ENCODE measurements around the gene GALNT10.

GALNT10 gene

DNA sequence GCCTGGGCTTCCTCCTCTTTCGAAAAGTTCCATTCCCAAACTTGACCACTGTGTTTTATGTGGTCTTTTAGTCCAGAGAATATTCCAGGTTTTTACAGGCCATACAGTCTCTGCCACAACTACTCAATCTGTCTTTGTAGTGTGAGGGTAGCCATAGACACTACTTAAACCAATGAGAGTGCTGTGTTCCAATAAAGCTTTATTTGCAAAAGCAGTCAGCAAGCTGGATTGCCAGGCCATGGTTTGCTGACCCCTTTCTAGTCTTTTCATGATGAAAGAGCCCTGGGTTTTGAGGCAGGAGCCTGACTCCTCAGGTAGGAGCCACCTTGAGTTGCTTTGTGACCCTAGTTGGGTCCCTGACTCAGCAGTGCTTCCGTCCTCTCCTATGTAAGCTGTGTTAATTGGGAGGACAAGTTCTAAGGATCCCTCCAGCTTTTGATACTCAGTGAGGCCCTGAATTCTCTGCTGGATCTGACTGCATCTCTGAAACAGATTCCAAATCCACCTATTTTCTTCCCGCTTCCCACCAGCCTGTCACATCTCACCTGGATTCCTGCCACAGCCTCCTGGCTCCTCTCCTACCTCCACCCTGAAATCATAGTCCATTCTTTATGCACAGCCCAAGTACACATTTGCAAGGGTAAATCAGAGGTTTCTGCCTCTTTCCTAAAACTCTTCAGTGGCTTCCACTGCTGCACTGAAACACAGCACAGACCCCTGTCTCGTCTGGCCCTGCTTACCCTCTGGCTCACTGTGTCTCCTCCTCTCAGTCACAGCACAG is 13.5 kb downstream of the GALNT10 start:
- DNase-seq = no peak

DNA sequence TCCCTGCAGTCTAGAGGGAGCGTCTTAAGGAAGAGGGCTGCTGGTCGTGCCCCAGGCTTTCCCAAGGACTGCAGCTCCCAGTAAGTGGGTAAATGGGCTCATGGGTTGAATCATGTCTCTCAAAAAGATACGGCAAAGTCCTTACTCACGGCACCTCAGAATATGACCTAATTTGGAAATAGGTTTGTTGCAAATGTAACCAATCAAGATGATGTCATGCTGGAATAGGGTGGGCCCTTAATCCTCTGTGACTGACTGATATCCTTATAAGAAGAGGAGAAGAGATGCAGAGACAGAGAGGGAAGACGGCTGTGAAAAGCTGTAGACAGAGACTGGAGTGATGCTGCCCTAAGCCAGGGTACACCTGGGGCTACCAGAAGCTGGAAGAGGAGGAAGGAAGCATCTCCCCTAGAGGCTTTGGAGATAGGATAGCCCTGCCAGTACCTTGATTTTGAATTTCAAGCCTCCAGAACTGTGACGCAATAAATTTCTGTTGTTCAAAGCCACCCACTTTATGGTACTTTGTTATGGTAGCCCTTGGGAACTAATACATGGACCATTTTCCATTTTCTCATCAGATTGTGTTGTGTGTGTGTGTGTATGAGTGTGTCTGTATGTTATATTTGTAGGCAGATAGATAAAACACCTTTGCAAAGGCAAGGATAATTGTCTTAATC is 15.0 kb downstream of the GALNT10 start:
- no peak for DNase-seq

DNA sequence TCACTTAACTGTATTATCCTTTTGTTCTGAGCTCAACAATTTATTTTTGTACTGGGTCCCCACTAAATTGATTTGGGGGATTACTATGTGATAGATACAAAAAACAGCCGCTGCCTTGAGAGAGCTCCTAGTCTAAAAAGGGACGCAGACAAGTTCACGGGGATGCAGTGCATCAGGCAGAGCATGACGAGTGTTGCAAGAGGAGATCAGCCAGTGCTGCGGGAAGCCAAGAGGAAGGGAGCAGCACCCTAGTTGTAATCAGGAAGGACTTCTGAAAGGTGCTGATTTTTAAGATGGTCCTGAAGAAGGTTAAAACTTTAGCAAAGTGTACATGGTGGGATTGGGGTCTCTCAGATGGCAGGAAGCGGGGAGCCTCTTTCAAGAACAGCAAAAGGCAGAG is 15.8 kb downstream of the GALNT10 start:
- no peak for DNase-seq

DNA sequence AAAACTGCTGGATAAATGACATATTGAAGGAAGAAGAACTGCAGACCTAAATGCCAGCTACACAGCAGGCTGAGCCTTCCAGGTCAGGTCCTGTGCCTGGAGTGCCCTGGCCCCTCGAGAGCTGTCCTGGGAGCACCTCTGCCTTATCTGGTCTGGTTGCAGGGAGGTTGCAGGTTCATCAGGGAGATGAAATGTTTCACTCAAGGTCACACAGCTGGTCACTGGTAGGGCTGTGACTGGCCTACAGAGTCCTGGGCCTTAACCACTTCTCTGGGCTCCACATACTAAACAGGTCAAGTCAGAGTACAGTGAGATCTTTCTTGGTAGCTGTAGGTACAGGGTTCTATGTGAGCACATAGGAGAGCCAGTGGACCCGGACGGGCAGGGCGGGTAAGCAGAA is 16.7 kb downstream of the GALNT10 start:
- DNase-seq = no peak

DNA sequence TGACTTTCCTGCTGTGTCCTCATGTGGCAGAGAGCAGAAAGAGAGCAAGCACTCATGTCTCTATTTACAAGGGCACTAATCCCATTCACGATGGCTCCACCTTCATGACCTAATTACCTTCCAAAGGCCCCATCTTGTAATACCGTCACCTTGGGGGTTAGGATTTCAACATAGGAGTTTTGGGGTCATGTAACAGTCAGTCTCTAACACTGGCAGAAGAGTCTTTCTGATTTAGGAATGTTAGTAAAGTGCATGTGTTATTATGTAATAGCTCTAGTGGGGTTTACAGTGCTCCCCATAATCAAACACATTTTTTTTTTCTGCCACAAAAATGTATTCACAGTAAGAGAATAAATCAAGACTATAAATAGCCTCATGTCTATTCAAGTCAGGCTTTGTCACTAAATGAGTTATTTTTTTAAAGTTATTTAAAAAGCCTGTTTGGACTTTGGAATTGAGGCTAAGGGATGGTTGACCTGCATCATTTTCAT is 19.1 kb downstream of the GALNT10 start:
- DNase-seq = no peak

- DNase-seq = no peak
Observed at GRCh38 chr5:154210163-154210562, 19.6 kb downstream of the GALNT10 start.

DNA sequence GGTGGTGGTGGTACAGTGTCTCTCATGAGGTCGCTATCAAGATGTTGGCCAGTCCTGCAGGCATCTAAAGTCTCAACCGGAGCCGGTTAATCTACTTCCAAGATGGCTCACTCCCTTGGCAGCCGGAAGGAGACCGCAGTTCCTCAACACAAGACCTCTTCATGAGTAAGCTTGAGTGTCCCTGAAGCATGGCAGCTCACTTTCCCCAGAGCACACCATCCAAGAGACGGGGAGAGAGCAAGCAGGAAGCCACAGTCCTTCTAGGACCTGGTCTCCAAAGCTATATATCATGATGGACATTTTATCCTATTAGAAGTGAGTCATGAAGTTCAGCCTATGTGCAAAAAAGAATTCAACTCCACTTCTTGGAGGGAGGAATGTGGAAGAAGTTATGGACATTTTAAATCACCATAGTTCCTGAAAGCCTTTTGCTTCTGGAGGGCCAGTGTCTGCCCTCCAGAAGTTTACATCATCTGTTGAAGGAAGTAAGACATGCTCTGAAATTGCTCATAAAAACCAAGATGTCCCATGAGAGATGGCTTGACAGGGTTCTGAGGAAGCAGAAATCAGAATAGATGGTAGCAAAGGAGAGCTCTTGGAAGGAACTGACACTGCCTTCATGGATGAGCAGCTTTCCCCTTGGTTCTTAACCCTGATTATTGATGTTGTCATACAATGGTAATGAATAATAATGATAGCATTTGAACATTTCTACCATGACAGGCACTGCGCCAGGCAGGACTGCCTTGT is 21.3 kb downstream of the GALNT10 start:
- DNase-seq = no peak

- DNase-seq = no peak
Observed at GRCh38 chr5:154213592-154213991, 23.1 kb downstream of the GALNT10 start.

GRCh38 chr5:154214371-154215106 is 24.0 kb downstream of the GALNT10 start:
- peak; percentile 46 for DNase-seq

- DNase-seq = no peak
Observed at GRCh38 chr5:154215571-154216325, 25.2 kb downstream of the GALNT10 start.

DNA sequence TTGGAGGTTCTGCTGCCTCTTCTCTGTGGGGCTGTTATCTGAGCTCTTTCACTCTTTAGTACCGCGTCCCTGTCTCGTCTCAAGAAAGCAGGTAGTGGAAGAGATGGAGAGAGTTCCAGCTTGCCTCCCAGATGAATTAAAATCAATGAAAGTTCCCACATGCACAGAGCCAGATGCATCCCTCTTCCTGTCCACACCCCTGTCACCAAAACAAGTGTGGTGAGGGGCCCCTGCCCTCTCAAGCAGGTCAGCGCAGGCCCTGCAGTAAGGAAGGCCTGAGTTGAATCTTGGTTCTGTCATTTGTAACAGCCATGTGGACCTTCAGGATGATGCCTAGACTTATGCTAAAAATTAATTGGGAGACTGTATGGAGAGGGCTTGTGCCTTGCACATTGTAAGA is 26.9 kb downstream of the GALNT10 start:
- DNase-seq = no peak

DNA sequence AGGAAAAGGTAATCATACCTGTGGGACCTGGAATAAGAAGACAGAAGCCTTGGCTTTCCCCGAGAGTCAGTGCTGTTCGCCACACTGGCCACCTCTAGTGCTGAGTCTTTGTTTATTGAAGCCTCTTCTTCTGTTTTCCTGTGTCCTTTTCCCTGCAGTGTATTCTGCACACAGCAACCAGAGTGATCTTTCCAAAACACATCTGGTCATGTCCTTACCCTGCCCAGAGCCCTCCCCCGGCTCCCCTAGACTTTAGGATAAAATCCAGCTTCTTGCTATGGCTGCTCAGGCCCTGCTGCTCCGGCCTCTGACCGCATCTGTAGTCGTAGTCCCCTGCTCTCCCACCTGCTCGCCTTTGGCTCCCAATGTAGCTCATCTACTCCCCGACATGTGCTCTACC is 28.3 kb downstream of the GALNT10 start:
- DNase-seq = no peak

DNA sequence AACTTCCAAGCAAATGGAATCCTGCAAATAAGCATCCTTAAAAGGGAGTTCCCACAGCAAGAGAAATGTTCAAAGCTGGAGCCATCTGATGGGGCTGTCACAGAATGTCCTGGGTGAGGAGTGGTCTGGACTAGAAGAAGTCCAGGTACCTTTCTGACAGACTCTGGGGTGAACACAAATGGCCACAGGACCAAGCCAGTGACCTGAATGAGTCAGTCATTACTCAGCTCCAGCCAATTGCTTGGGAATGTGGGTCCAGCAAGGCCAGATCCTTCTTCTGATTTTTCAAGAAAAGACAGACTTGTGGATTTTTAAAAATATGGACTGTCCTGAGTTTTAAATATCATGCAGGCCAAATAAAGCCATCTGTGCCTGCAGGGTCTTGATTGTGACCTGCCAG is 30.1 kb downstream of the GALNT10 start:
- no peak for DNase-seq

DNA sequence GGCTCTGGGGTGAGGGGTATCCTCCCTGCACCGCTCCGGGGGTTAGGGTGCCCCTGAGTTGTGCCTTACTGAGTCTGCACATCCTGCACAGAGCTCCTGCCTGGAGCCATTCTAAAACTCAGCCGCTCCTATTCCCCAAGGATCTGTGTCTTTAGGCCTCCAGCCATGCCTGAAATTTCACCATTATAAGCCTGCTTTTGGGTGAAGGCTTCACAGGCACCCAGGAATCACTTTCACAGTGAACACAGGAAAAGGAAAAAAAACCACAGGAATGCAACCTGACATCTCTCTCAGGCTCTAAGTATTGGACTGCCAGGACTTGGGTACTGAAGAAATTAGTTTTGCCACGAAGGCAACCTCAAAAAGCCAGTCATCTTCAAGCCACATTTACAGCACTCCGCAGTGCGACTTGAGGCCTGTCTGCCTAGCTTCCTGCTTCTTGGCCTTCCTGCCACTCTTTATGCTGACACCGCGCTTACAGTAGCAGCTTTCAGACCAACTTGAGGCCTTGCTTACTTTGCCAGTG is 30.9 kb downstream of the GALNT10 start:
- DNase-seq = no peak

- no peak for DNase-seq
Observed at GRCh38 chr5:154222414-154222813, 31.9 kb downstream of the GALNT10 start.

DNA sequence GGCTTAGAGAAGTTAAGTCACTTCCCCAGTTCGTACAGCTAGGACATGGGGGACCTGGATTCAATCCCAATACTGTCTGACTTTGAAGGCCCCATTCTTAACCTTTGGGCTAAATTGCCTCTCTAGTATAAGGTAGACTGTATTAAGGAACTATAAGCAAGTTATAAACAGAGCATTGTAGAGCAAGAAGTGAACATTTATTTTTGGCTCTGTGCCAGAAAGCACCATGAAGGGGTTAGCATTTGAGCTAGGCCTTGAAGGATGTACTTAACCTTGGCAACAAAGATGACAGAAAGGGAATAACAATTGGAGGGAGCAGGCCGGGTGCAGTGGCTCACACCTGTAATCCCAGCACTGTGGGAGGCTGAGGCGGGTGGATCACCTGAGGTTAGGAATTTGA is 32.8 kb downstream of the GALNT10 start:
- no peak for DNase-seq

DNA sequence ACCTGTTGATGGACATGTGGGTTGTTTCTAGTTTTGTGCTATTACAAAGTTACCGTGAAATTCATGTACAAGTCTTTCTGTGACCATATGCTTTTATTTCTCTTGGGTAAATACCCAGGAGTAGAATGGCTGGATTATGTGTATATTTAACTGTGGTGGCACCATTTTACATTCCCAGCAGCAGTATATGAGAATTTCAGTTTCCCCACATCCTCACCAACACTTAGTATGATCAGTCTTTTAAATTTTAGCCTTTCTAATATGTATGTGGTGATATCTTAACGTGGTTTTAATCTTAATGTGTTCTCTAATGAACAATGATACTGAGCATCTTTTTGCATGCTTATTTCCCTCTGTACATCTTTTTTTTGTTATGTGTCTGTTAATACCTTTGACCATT is 36.6 kb downstream of the GALNT10 start:
- DNase-seq = no peak

- DNase-seq = no peak
Observed at GRCh38 chr5:154228696-154229095, 38.2 kb downstream of the GALNT10 start.

GRCh38 chr5:154230526-154230925 is 40.0 kb downstream of the GALNT10 start:
- DNase-seq = no peak

DNA sequence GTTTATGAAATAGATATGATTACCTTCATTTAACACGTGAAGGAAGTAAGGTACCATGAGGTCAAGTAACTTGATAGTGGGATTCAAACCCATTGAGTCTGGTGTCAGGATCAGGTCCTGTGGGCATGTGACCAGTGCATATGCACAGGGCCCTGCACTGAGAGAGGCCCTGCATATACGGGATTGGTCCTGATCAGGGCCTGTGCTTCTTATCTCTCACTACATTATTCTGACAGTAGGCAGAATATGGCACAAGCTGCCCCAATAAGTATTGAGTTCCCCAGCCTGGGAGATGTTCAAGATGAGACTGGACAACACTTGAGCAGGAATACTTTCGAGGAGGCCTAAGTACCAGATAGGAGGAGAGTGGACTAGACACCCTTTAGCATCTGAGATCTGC is 44.0 kb downstream of the GALNT10 start:
- no peak for DNase-seq

- DNase-seq = no peak
Observed at GRCh38 chr5:154236011-154236410, 45.5 kb downstream of the GALNT10 start.

All from NCI-H2227 treated with DMSO at 0.1 percent for 48 hours (cell line).